OCI-LY7 (cell line): ENCODE results near the gene HCRTR1. TPM values are rescaled to one million over a fixed set of nuclear protein-coding genes. Genes with fewer than 3 reads are reported as not detected.

ENCODE experiments used
- BruUV-seq: library from RNA; stranded (reverse); fragments of 400-500 nt; replicated peaks from 2 replicates; lab custom pipeline; 2021; lab: Mats Ljungman, UMichigan
- CTCF ChIA-PET: fragments of 300-600 bp; sonication (Branson Sonifier 250); formaldehyde crosslinking; loops from one replicate; lab custom pipeline; 2022; ENCODE audit warnings: antibody characterized with exemption; ENCODE audit not compliant: unreplicated experiment; lab: Charles Lee
- POLR2A ChIA-PET: fragments of 300-600 bp; sonication (Branson Sonifier 250); formaldehyde crosslinking; loops from one replicate; lab custom pipeline; 2022; ENCODE audit warnings: antibody characterized with exemption; lab: Charles Lee
- DNase-seq: peaks from one replicate; pipeline ENCODE4 v3.0.0-alpha.2; 2015; ENCODE audit warnings: low spot score
- H2AFZ ChIP-seq: fragments of 200-600 bp; sonication (generic), shearing (Covaris generic); 2 replicates; pipeline ENCODE4 v1.6.1; 2014; ENCODE audit warnings: mild to moderate bottlenecking, antibody characterized with exemption, low read length, moderate library complexity
- H3K27ac ChIP-seq: fragments of 200-600 bp; sonication (generic); 2 replicates; pipeline ENCODE4 v1.5.1; 2014; ENCODE audit warnings: mixed run types, low read depth, mild to moderate bottlenecking, moderate library complexity, low read length, inconsistent platforms; ENCODE audit not compliant: poor library complexity, severe bottlenecking
- H3K36me3 ChIP-seq: fragments of 200-600 bp; sonication (generic); 2 replicates; pipeline ENCODE4 v1.6.1; 2014; ENCODE audit warnings: mild to moderate bottlenecking, antibody characterized with exemption, low read length, moderate library complexity, mixed read lengths; ENCODE audit not compliant: insufficient read depth
- H3K4me1 ChIP-seq: fragments of 200-600 bp; sonication (generic); 2 replicates; pipeline ENCODE4 v1.5.1; 2014; ENCODE audit warnings: mild to moderate bottlenecking, low read length; ENCODE audit not compliant: insufficient read depth, poor library complexity, severe bottlenecking
- H3K4me2 ChIP-seq: fragments of 200-600 bp; sonication (generic); 2 replicates; pipeline ENCODE4 v1.6.1; 2014; ENCODE audit warnings: mild to moderate bottlenecking, low read length
- H3K4me3 ChIP-seq: fragments of 200-600 bp; sonication (generic); 2 replicates; pipeline ENCODE4 v1.5.1; 2014; ENCODE audit warnings: mild to moderate bottlenecking, low read depth, low read length; ENCODE audit not compliant: poor library complexity, severe bottlenecking
- H3K79me2 ChIP-seq: fragments of 200-600 bp; sonication (generic); 2 replicates; pipeline ENCODE4 v1.6.1; 2016; ENCODE audit warnings: low read depth, mild to moderate bottlenecking, low read length, moderate library complexity, mixed read lengths; ENCODE audit not compliant: insufficient read depth
- H3K9me2 ChIP-seq: fragments of 200-600 bp; sonication (generic); 2 replicates; pipeline ENCODE4 v1.6.1; 2016; ENCODE audit warnings: mild to moderate bottlenecking, low read length, mixed read lengths; ENCODE audit not compliant: insufficient read depth
- H3K9me3 ChIP-seq: fragments of 200-600 bp; sonication (generic); 2 replicates; pipeline ENCODE4 v1.6.1; 2014; ENCODE audit warnings: mild to moderate bottlenecking, mixed run types, low read length, mixed read lengths
- H4K20me1 ChIP-seq: fragments of 200-600 bp; sonication (generic); 2 replicates; pipeline ENCODE4 v1.6.1; 2014; ENCODE audit warnings: mild to moderate bottlenecking, antibody characterized with exemption, low read length, moderate library complexity, mixed read lengths; ENCODE audit not compliant: insufficient read depth
- EZH2phosphoT487 ChIP-seq: fragments of 200-600 bp; sonication (generic); IDR thresholded peaks from 2 replicates; pipeline ENCODE4 v1.6.1; 2018; ENCODE audit warnings: low read depth, borderline replicate concordance, mild to moderate bottlenecking, mixed run types, antibody characterized with exemption, low read length, moderate library complexity, mixed read lengths
- intact Hi-C: fragments of 100-400 bp; cut with micrococcal nuclease; formaldehyde crosslinking; loops from one replicate; pipeline ENCODE4 v1.10.0; 2022; ENCODE audit not compliant: unreplicated experiment
- total RNA-seq, 2 experiments: library from RNA; depleted of rRNA in 1 of 2; stranded (reverse); fragments of >200 nt in 1 of 2; shearing (Covaris generic) in 1 of 2; gene quantifications; 2 replicates each; pipeline ENCODE4 v1.2.3, GENCODE V29; 2014 to 2022
- TF ChIP-seq, protein P1 (sequence below): fragments of 200-600 bp; sonication (generic); conservative IDR thresholded peaks from 2 replicates; pipeline ENCODE4 v1.5.1; 2014; ENCODE audit warnings: mild to moderate bottlenecking, antibody characterized with exemption, low read length, moderate library complexity, mixed read lengths

HCRTR1 gene
- total RNA-seq, 2 experiments from 2014 or later, result not detected

DNA sequence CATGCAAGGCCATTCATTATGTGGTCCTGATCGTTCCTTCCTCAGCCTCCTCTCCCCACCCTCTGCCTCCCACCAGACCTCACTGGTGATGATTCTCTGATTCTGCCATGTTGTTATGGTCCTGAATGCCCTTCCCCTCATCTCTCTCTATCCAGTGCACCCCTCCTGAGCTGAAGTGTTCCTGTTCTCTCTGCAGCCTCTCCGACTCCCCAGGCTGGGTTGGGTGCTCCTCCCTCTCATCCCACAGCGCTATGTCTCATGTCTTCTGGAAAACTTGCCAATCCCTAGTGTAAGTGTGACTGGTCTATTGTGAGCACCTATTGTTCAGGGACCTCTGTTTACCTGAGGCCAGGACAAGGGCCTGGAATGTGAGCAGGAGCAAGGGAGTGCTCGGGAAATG, 38.3 kb downstream of the HCRTR1 start:
- no peak overlapping the region for H3K4me3 ChIP-seq
- TF ChIP-seq, protein P1, sequence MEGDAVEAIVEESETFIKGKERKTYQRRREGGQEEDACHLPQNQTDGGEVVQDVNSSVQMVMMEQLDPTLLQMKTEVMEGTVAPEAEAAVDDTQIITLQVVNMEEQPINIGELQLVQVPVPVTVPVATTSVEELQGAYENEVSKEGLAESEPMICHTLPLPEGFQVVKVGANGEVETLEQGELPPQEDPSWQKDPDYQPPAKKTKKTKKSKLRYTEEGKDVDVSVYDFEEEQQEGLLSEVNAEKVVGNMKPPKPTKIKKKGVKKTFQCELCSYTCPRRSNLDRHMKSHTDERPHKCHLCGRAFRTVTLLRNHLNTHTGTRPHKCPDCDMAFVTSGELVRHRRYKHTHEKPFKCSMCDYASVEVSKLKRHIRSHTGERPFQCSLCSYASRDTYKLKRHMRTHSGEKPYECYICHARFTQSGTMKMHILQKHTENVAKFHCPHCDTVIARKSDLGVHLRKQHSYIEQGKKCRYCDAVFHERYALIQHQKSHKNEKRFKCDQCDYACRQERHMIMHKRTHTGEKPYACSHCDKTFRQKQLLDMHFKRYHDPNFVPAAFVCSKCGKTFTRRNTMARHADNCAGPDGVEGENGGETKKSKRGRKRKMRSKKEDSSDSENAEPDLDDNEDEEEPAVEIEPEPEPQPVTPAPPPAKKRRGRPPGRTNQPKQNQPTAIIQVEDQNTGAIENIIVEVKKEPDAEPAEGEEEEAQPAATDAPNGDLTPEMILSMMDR, result no peak
- no peaks in the 10 kb centered on the region for H3K9me2 ChIP-seq
- ChIA-PET CTCF (no interaction called here), POLR2A (no interaction called here)
- intact Hi-C loops, result no loop called here
- H3K27ac ChIP-seq, result no peak overlapping the region
- no peaks in the 10 kb centered on the region for H3K79me2 ChIP-seq
- no peaks in the 10 kb centered on the region for H3K9me3 ChIP-seq
- no peak overlapping the region for H2AFZ ChIP-seq
- BruUV-seq, result no TSS peak
- no peak overlapping the region for H3K4me2 ChIP-seq
- H4K20me1 ChIP-seq, result no peaks in the 10 kb centered on the region
- no peak for DNase-seq
- no peaks in the 10 kb centered on the region for H3K36me3 ChIP-seq
- no peaks in the 10 kb centered on the region for H3K4me1 ChIP-seq

DNA sequence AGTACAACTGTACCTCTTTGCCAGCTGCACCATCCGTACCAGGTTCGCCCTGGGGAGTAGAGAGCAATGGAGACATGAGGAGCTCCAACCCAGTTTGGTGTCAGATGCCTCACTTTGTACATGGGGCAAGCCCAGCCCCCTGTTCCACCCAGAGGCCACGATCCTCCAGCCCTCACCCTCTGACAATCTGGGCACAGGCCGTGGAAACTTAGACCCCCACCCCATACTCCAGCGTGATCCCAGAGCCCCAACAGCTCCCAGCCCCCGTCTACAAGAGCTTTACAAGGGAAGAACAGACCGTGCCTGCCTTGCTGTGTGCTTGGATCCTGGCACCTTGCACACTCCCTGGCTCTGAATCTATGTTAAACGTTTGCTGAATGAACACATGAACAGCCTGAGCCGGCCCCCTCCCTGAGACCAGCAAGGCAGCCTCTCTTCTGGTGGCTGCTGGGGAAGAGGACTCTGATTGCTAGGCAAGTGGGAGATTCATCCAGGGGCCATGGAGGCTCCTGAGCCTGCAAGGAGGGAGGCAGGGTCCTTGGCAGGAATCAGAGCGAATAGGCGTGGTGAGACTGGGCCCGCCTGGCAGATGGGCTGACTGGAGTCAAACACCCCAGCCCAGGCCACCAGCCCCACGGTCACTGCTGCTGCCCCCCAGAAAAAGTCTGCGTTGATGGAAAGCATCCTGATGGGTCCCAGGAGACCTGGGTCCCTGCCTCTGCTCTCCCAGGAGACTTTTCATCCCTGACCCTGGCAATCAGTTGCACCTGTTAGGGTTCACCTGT, 39.7 kb downstream of the HCRTR1 start:
- Histone ChIP-seq H3K79me2 (no peaks in the 10 kb centered on the region), H2AFZ (no peak overlapping the region), H3K27ac (no peak overlapping the region), H4K20me1 (no peaks in the 10 kb centered on the region), H3K4me2 (no peak overlapping the region), H3K4me1 (no peaks in the 10 kb centered on the region), H3K9me2 (no peaks in the 10 kb centered on the region), H3K9me3 (no peaks in the 10 kb centered on the region), H3K4me3 (no peak overlapping the region), H3K36me3 (no peaks in the 10 kb centered on the region)
- no peak for TF ChIP-seq EZH2phosphoT487
- TF ChIP-seq, protein P1, result no peak
- POLR2A ChIA-PET, result no interaction called here
- BruUV-seq, result no TSS peak
- CTCF ChIA-PET, result no interaction called here
- intact Hi-C loops, result no loop called here
- no peak for DNase-seq

DNA sequence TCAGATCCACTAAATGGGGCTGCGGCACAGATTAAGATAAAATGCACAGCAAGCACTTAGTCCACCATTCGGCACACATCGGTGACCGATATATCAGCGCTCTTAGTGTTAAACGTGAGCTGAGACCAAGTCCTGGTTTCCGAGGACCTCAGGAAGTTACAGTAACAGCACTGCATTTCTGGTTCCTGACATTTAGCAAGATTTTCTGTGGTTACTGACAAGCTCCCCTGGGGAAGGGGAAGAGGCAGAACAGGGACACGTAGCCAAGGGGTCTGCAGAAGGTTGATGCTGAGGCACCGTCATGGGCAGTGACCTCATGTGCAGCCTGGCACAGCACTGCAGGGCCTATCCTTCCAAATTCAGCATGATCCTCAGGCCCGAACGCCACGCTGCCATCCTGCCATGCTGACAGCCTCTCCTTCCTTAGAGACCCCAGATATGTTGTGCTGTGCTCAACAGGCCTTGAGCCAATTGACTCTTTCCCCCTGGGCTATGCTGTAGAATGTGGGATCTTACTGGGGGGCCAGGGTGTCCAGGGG, 40.6 kb downstream of the HCRTR1 start:
- POLR2A ChIA-PET, result no interaction called here
- no peak for DNase-seq

More for the DNA sequence above, 40.6 kb downstream of the HCRTR1 start:
- intact Hi-C loops, result no loop called here
- TF ChIP-seq EZH2phosphoT487, result no peak
- TF ChIP-seq, protein P1, result no peak
- H3K9me2 ChIP-seq, result no peaks in the 10 kb centered on the region
- H3K27ac ChIP-seq, result no peak overlapping the region
- no peak overlapping the region for H3K4me2 ChIP-seq
- H2AFZ ChIP-seq, result no peak overlapping the region
- BruUV-seq, result no TSS peak
- H3K9me3 ChIP-seq, result no peaks in the 10 kb centered on the region
- CTCF ChIA-PET, result no interaction called here
- no peaks in the 10 kb centered on the region for H4K20me1 ChIP-seq
- H3K79me2 ChIP-seq, result no peaks in the 10 kb centered on the region
- H3K4me3 ChIP-seq, result no peak overlapping the region
- H3K4me1 ChIP-seq, result no peaks in the 10 kb centered on the region
- no peaks in the 10 kb centered on the region for H3K36me3 ChIP-seq
